OCI-LY1 (cell line): Measurements from ENCODE around the gene SLC41A1.

Source experiments
- H2AFZ ChIP-seq: fragments of 200-600 bp; sonication (generic), shearing (Covaris generic); 2 replicates; pipeline ENCODE4 v1.6.0; 2014; ENCODE audit warnings: antibody characterized with exemption, mild to moderate bottlenecking, low read length
- H3F3A ChIP-seq: fragments of 200-600 bp; sonication (generic), shearing (Covaris generic); 2 replicates; pipeline ENCODE4 v1.6.0; 2014; ENCODE audit warnings: mild to moderate bottlenecking, antibody characterized with exemption, low read length, moderate library complexity; ENCODE audit not compliant: insufficient read depth
- H3K27ac ChIP-seq: fragments of 200-600 bp; sonication (generic); 2 replicates; pipeline ENCODE4 v1.5.1; 2014; ENCODE audit warnings: low read length, mixed run types, mild to moderate bottlenecking, low read depth; ENCODE audit not compliant: poor library complexity, severe bottlenecking
- H3K27me3 ChIP-seq: fragments of 200-600 bp; sonication (generic); 2 replicates; pipeline ENCODE4 v1.6.0; 2014; ENCODE audit warnings: antibody characterized with exemption, mild to moderate bottlenecking, low read length, moderate library complexity; ENCODE audit not compliant: insufficient read depth
- H3K36me3 ChIP-seq: fragments of 200-600 bp; sonication (generic); 2 replicates; pipeline ENCODE4 v1.6.1; 2014; ENCODE audit warnings: mild to moderate bottlenecking, antibody characterized with exemption, low read length, moderate library complexity, mixed read lengths; ENCODE audit not compliant: insufficient read depth
- H3K4me1 ChIP-seq: fragments of 200-600 bp; sonication (generic); 2 replicates; pipeline ENCODE4 v1.5.1; 2014; ENCODE audit warnings: mild to moderate bottlenecking, low read length, moderate library complexity; ENCODE audit not compliant: insufficient read depth, severe bottlenecking
- H3K4me2 ChIP-seq: fragments of 200-600 bp; sonication (generic), shearing (Covaris generic); 2 replicates; pipeline ENCODE4 v1.6.1; 2014; ENCODE audit warnings: low read length
- H3K4me3 ChIP-seq: fragments of 200-600 bp; sonication (generic); 2 replicates; pipeline ENCODE4 v1.5.1; 2014; ENCODE audit warnings: low read length, low read depth, mild to moderate bottlenecking, mixed read lengths; ENCODE audit not compliant: poor library complexity, severe bottlenecking
- H3K79me2 ChIP-seq: fragments of 200-600 bp; shearing (Covaris generic); 2 replicates; pipeline ENCODE4 v1.6.1; 2016; ENCODE audit warnings: mixed run types, low read length, mixed read lengths; ENCODE audit not compliant: insufficient read depth
- H3K9ac ChIP-seq: fragments of 200-600 bp; sonication (generic), shearing (Covaris generic); 2 replicates; pipeline ENCODE4 v1.6.1; 2014; ENCODE audit warnings: mild to moderate bottlenecking, low read length, mixed read lengths
- H3K9me2 ChIP-seq: fragments of 200-600 bp; sonication (generic), shearing (Covaris generic); 2 replicates; pipeline ENCODE4 v1.6.1; 2014; ENCODE audit warnings: low read depth, mild to moderate bottlenecking, low read length, mixed read lengths
- H3K9me3 ChIP-seq: fragments of 200-600 bp; shearing (Covaris generic); 2 replicates; pipeline ENCODE4 v1.6.1; 2014; ENCODE audit warnings: low read length, mixed read lengths
- H4K20me1 ChIP-seq: fragments of 200-600 bp; sonication (generic), shearing (Covaris generic); 2 replicates; pipeline ENCODE4 v1.6.0; 2016; ENCODE audit warnings: mild to moderate bottlenecking, low read length; ENCODE audit not compliant: insufficient read depth
- EZH2 ChIP-seq: fragments of 200-600 bp; sonication (generic), shearing (Covaris generic); IDR thresholded peaks from 2 replicates; pipeline ENCODE4 v1.8.0; 2017; ENCODE audit warnings: borderline replicate concordance, mixed run types, mild to moderate bottlenecking, antibody characterized with exemption, low read length, moderate library complexity, mixed read lengths
- TF ChIP-seq, protein P1 (sequence below): fragments of 200-600 bp; sonication (generic), shearing (Covaris generic); IDR thresholded peaks from 2 replicates; pipeline ENCODE4 v1.5.1; 2017; ENCODE audit warnings: mild to moderate bottlenecking, antibody characterized with exemption, low read length, moderate library complexity, mixed read lengths

Gene SLC41A1

DNA sequence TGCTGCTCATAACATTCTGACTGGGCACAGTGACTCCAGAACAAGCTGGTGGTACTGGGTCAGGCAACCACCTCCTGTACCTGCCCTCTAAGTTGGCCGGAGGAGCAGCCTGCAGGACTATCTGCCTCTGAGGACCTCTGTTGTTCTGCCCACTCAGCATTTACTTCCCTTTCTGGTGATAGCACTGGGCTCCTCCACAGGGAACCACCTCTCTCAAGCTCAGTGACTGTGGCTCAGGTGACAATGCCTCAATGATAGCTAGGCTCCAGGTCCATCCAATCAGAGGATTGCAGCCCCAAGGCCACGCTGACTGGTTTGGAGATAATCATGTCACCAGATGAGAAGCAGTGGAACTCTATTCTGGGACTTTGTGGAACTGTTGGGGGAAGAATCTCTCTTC lies 15.8 kb downstream of the SLC41A1 start:
- Histone ChIP-seq H3K4me2 (no peak overlapping the region), H3K9me2 (no peaks in the 10 kb centered on the region), H3K4me1 (no peaks in the 10 kb centered on the region), H3K27ac (no peak overlapping the region), H3K79me2 (no peaks in the 10 kb centered on the region), H3K36me3 (no peaks in the 10 kb centered on the region), H3K27me3 (no peaks in the 10 kb centered on the region), H3K4me3 (no peak overlapping the region), H4K20me1 (no peaks in the 10 kb centered on the region), H2AFZ (no peak overlapping the region), H3K9ac (no peak overlapping the region), H3K9me3 (no peaks in the 10 kb centered on the region), H3F3A (no peaks in the 10 kb centered on the region)
- TF ChIP-seq, protein P1, sequence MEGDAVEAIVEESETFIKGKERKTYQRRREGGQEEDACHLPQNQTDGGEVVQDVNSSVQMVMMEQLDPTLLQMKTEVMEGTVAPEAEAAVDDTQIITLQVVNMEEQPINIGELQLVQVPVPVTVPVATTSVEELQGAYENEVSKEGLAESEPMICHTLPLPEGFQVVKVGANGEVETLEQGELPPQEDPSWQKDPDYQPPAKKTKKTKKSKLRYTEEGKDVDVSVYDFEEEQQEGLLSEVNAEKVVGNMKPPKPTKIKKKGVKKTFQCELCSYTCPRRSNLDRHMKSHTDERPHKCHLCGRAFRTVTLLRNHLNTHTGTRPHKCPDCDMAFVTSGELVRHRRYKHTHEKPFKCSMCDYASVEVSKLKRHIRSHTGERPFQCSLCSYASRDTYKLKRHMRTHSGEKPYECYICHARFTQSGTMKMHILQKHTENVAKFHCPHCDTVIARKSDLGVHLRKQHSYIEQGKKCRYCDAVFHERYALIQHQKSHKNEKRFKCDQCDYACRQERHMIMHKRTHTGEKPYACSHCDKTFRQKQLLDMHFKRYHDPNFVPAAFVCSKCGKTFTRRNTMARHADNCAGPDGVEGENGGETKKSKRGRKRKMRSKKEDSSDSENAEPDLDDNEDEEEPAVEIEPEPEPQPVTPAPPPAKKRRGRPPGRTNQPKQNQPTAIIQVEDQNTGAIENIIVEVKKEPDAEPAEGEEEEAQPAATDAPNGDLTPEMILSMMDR = no peak
- no peak for TF ChIP-seq EZH2

DNA sequence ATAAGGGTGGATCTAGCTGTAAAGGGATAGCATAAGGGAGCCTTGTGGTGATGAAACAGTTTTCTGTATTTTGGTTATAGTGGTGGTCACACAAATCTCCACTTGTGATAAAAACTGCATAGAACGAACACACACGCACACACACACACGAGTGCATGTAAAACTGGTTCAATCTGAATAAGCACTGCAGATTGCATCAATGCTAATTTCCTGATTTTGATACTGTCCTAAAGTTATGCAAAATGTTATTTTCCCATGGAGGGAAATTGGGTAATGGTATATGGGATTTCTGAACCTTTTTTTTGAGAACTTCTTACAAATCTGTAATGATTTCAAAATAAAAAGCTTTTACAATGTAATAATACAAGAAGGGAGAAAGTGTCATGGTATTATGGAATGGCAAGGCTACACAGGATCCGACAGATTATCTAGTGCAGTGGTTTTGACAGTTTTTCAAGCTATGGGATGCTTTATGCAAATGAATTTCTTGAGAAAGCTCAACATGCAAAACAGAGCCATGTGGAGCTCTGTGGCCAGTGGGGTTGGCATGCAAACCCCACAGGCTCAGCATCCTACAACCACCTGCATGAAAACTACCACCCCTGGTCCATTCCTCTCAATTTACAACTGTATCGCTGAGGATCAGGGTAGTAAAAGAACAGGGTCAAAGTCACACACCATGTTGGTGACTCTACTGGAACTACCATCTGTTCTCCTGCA lies 18.8 kb downstream of the SLC41A1 start:
- TF ChIP-seq EZH2 = no peak
- TF ChIP-seq, protein P1 = no peak
- H3K4me1 ChIP-seq = no peaks in the 10 kb centered on the region
- no peaks in the 10 kb centered on the region for H3K27me3 ChIP-seq
- no peak overlapping the region for H3K9ac ChIP-seq
- H3K9me3 ChIP-seq = no peaks in the 10 kb centered on the region
- H3K27ac ChIP-seq = no peak overlapping the region
- H3K4me3 ChIP-seq = no peak overlapping the region
- H3F3A ChIP-seq = no peaks in the 10 kb centered on the region
- H3K4me2 ChIP-seq = no peak overlapping the region
- H3K9me2 ChIP-seq = no peaks in the 10 kb centered on the region
- H3K36me3 ChIP-seq = no peaks in the 10 kb centered on the region
- H3K79me2 ChIP-seq = no peaks in the 10 kb centered on the region
- no peak overlapping the region for H2AFZ ChIP-seq
- no peaks in the 10 kb centered on the region for H4K20me1 ChIP-seq

GRCh38 chr1:205792961-205793673 lies 19.9 kb downstream of the SLC41A1 start:
- Histone ChIP-seq H3K4me1 (no peaks in the 10 kb centered on the region), H3K27ac (no peak overlapping the region), H3K4me2 (no peak overlapping the region), H3K79me2 (no peaks in the 10 kb centered on the region), H2AFZ (no peak overlapping the region), H3K36me3 (no peaks in the 10 kb centered on the region), H3F3A (no peaks in the 10 kb centered on the region), H3K4me3 (no peak overlapping the region), H3K9me3 (no peaks in the 10 kb centered on the region), H4K20me1 (no peaks in the 10 kb centered on the region), H3K27me3 (no peaks in the 10 kb centered on the region), H3K9ac (no peak overlapping the region), H3K9me2 (no peaks in the 10 kb centered on the region)
- TF ChIP-seq, protein P1 = no peak
- TF ChIP-seq EZH2 = no peak
